H9 (cell line): Measurements from ENCODE around the gene USP6NL. TPM values are rescaled to one million over a fixed set of nuclear protein-coding genes. Genes with fewer than 3 reads are reported as not detected.

Source experiments
- DNase-seq: peaks from one replicate; pipeline ENCODE4 v3.0.0-alpha.2; 2017
- H2AFZ ChIP-seq: one replicate; pipeline ENCODE4 v1.6.1; 2013; ENCODE audit warnings: mild to moderate bottlenecking, low read length, control low read depth, moderate library complexity
- H2AK5ac ChIP-seq: 2 replicates; pipeline ENCODE4 v1.6.1; 2013; ENCODE audit warnings: low read length, control low read depth, mixed read lengths; ENCODE audit not compliant: insufficient read length
- H2BK120ac ChIP-seq: one replicate; pipeline ENCODE4 v1.6.1; 2013; ENCODE audit warnings: low read depth, mild to moderate bottlenecking, low read length, control low read depth, inconsistent platforms; ENCODE audit not compliant: poor library complexity, severe bottlenecking
- H2BK12ac ChIP-seq: 2 replicates; pipeline ENCODE4 v1.6.1; 2013; ENCODE audit warnings: low read length, control low read depth, mixed read lengths, low read depth; ENCODE audit not compliant: insufficient read length
- H2BK15ac ChIP-seq: 2 replicates; pipeline ENCODE4 v1.6.1; 2013; ENCODE audit warnings: low read depth, low read length, control low read depth
- H2BK20ac ChIP-seq: one replicate; pipeline ENCODE4 v1.6.1; 2013; ENCODE audit warnings: low read depth, mild to moderate bottlenecking, low read length, control low read depth, inconsistent platforms; ENCODE audit not compliant: poor library complexity, severe bottlenecking
- H2BK5ac ChIP-seq: 2 replicates; pipeline ENCODE4 v1.6.1; 2013; ENCODE audit warnings: low read length, control low read depth, mixed read lengths; ENCODE audit not compliant: insufficient read length
- H3K14ac ChIP-seq: 2 replicates; pipeline ENCODE4 v1.6.1; 2013; ENCODE audit warnings: low read length, control low read depth; ENCODE audit not compliant: insufficient read depth
- H3K18ac ChIP-seq: 2 replicates; pipeline ENCODE4 v1.6.1; 2013; ENCODE audit warnings: low read depth, mild to moderate bottlenecking, mixed read lengths, low read length, control low read depth; ENCODE audit not compliant: insufficient read length
- H3K23ac ChIP-seq: 2 replicates; pipeline ENCODE4 v1.6.1; 2013; ENCODE audit warnings: low read length, control low read depth, mixed read lengths, low read depth; ENCODE audit not compliant: insufficient read length
- H3K23me2 ChIP-seq: 2 replicates; pipeline ENCODE4 v1.6.1; 2013; ENCODE audit warnings: low read depth, mild to moderate bottlenecking, mixed read lengths, low read length, control low read depth; ENCODE audit not compliant: insufficient read length, poor library complexity, severe bottlenecking
- H3K27ac ChIP-seq: 2 replicates; pipeline ENCODE4 v1.5.1; 2013; ENCODE audit warnings: low read length, control low read depth, mixed read lengths, low read depth; ENCODE audit not compliant: insufficient read length
- H3K27me3 ChIP-seq: 2 replicates; pipeline ENCODE4 v1.6.1; 2013; ENCODE audit warnings: low read length, control low read depth, inconsistent platforms; ENCODE audit not compliant: insufficient read depth
- H3K4ac ChIP-seq: 2 replicates; pipeline ENCODE4 v1.6.1; 2013; ENCODE audit warnings: low read depth, mild to moderate bottlenecking, control low read depth, inconsistent platforms, low read length, moderate library complexity
- H3K4me1 ChIP-seq: 2 replicates; pipeline ENCODE4 v1.6.1; 2013; ENCODE audit warnings: low read length, control low read depth, inconsistent platforms; ENCODE audit not compliant: insufficient read depth
- H3K4me2 ChIP-seq: 2 replicates; pipeline ENCODE4 v1.6.1; 2013; ENCODE audit warnings: low read length, control low read depth, mixed read lengths; ENCODE audit not compliant: insufficient read length, insufficient read depth
- H3K56ac ChIP-seq: 2 replicates; pipeline ENCODE4 v1.6.1; 2013; ENCODE audit warnings: low read depth, mild to moderate bottlenecking, mixed read lengths, low read length, control low read depth; ENCODE audit not compliant: insufficient read length
- H3K79me1 ChIP-seq: 2 replicates; pipeline ENCODE4 v1.6.1; 2013; ENCODE audit warnings: low read depth, mild to moderate bottlenecking, moderate library complexity, low read length, control low read depth, inconsistent platforms; ENCODE audit not compliant: insufficient read depth, poor library complexity, severe bottlenecking
- H3K79me2 ChIP-seq: 2 replicates; pipeline ENCODE4 v1.6.1; 2013; ENCODE audit warnings: low read length, control low read depth, inconsistent platforms; ENCODE audit not compliant: insufficient read depth
- H3K9ac ChIP-seq: 2 replicates; pipeline ENCODE4 v1.6.1; 2013; ENCODE audit warnings: low read length, control low read depth, mixed read lengths; ENCODE audit not compliant: insufficient read length; ENCODE audit errors: extremely low read depth
- H3K9me3 ChIP-seq: one replicate; pipeline ENCODE4 v1.6.1; 2013; ENCODE audit warnings: low read depth, low read length, inconsistent platforms; ENCODE audit not compliant: control insufficient read depth
- H3T11ph ChIP-seq: one replicate; pipeline ENCODE4 v1.6.1; 2013; ENCODE audit warnings: mild to moderate bottlenecking, low read length, control low read depth, inconsistent platforms
- H4K20me1 ChIP-seq: one replicate; pipeline ENCODE4 v1.6.1; 2013; ENCODE audit not compliant: control insufficient read depth, insufficient read length, insufficient read depth
- H4K5ac ChIP-seq: 2 replicates; pipeline ENCODE4 v1.6.1; 2013; ENCODE audit warnings: low read depth, mild to moderate bottlenecking, mixed read lengths, low read length, control low read depth; ENCODE audit not compliant: insufficient read length
- H4K8ac ChIP-seq: replicated peaks from 2 replicates; pipeline ENCODE4 v1.6.1; 2013; ENCODE audit warnings: low read length, control low read depth, mixed read lengths, low read depth; ENCODE audit not compliant: insufficient read length
- H4K91ac ChIP-seq: 2 replicates; pipeline ENCODE4 v1.6.1; 2013; ENCODE audit warnings: low read depth, mild to moderate bottlenecking, moderate library complexity, mixed read lengths, low read length, control low read depth; ENCODE audit not compliant: insufficient read length
- H3K27ac Mint-ChIP-seq, 3 experiments: 2 replicates in 2 of 3; 3 replicates in 1 of 3; pipeline ENCODE4 v1.8.0; 2020 to 2021; ENCODE audit warnings: mixed read lengths in 3 of 3, mild to moderate bottlenecking in 1 of 3, moderate library complexity in 1 of 3
- H3K27me3 Mint-ChIP-seq: 2 replicates; pipeline ENCODE4 v1.8.0; 2021; ENCODE audit warnings: low read depth, mild to moderate bottlenecking, moderate library complexity, mixed read lengths
- H3K36me3 Mint-ChIP-seq, 3 experiments: 2 replicates in 2 of 3; 3 replicates in 1 of 3; pipeline ENCODE4 v1.8.0; 2020 to 2021; ENCODE audit warnings: low read depth in 3 of 3, mixed read lengths in 3 of 3; ENCODE audit not compliant: insufficient read depth in 1 of 3
- H3K4me1 Mint-ChIP-seq, 2 experiments: 2 replicates each; pipeline ENCODE4 v1.8.0; 2020; ENCODE audit warnings: mixed read lengths in 2 of 2
- H3K4me3 Mint-ChIP-seq, 2 experiments: 2 replicates in 1 of 2; 3 replicates in 1 of 2; pipeline ENCODE4 v1.8.0; 2020 to 2021; ENCODE audit warnings: mild to moderate bottlenecking in 2 of 2, mixed read lengths in 2 of 2, moderate library complexity in 1 of 2
- H3K9me3 Mint-ChIP-seq, 2 experiments: 2 replicates in 1 of 2; 3 replicates in 1 of 2; pipeline ENCODE4 v1.8.0; 2020; ENCODE audit warnings: mild to moderate bottlenecking in 2 of 2, mixed read lengths in 2 of 2, moderate library complexity in 1 of 2
- CTCF ChIP-seq: fragments of 200-600 bp; sonication (generic); conservative IDR thresholded peaks from 3 replicates; pipeline ENCODE4 v1.8.0; 2021; ENCODE audit warnings: antibody characterized with exemption, mild to moderate bottlenecking
- WGBS: extraction: QIAGEN DNeasy Blood & Tissue Kit; methylation state at CpG from one replicate; pipeline ENCODE4 v1.1.7; 2013; ENCODE audit warnings: missing lambda C conversion rate, low lambda C conversion rate, mixed read lengths; ENCODE audit not compliant: insufficient read length; ENCODE audit errors: extremely low coverage; 5-methylcytosine and 5-hydroxymethylcytosine counted together
- total RNA-seq: library from RNA; stranded (reverse); gene quantifications from 2 replicates; pipeline ENCODE4 v1.2.1, GENCODE V29; 2021

USP6NL gene
- total RNA-seq, 1 experiment from 2014 or later, result 28.3 TPM

DNA sequence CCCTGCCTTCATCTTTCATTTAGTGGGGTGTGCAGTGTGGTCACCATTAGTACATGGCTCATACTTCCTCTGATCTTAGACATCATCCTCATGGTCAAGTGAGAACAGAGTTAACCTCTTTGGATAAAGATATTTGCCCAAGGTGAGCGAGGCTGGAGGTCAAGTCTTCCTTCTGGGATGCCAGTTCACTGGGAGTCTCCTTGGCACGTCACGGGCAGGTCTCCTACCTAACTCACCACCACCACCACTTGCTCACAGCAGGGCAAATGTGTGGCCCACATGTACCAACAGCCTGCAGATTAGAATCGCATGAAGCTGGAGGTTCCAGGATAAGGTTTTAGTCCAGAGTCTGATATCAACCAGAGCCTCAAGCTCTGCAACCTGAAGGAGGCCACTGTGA lies 164.6 kb downstream of the USP6NL start:
- no peak overlapping the region for H3T11ph ChIP-seq
- WGBS, result no CpG with 5 or more reads among the region's 4 CpGs
- H4K20me1 ChIP-seq, result no peaks in the 10 kb centered on the region
- H3K9me3 ChIP-seq, result no peaks in the 10 kb centered on the region
- no peak overlapping the region for H4K91ac ChIP-seq
- no peak overlapping the region for H3K56ac ChIP-seq
- H3K9me3 Mint-ChIP-seq, result no peaks in the 10 kb centered on the region
- TF ChIP-seq CTCF, result no peak
- no peaks in the 10 kb centered on the region for H3K27me3 ChIP-seq
- no peak overlapping the region for H3K14ac ChIP-seq
- H3K4me2 ChIP-seq, result no peak overlapping the region
- peak overlapping the region in 1 of 3 experiments; percentile 40; a peak in 1 of 7 replicates for H3K27ac Mint-ChIP-seq
- H3K79me1 ChIP-seq, result no peaks in the 10 kb centered on the region
- no peak for DNase-seq
- H2BK5ac ChIP-seq, result no peak overlapping the region
- no peak overlapping the region for H2BK120ac ChIP-seq
- H3K79me2 ChIP-seq, result no peaks in the 10 kb centered on the region
- H4K5ac ChIP-seq, result no peak overlapping the region
- no peak overlapping the region for H3K4me3 Mint-ChIP-seq
- H3K4me1 ChIP-seq, result no peaks in the 10 kb centered on the region; the same call in 1 of the 2 replicates
- no peak overlapping the region for H3K23ac ChIP-seq
- no peak overlapping the region for H3K18ac ChIP-seq
- no peak overlapping the region for H3K27ac ChIP-seq
- no peak overlapping the region for H2AFZ ChIP-seq
- H3K4ac ChIP-seq, result no peak overlapping the region
- H3K4me1 Mint-ChIP-seq, result peaks cover 23 to 26% of the 10 kb centered on the region in 2 experiments
- no peak overlapping the region for H2BK20ac ChIP-seq
- peaks cover 5% of the 10 kb centered on the region for H3K27me3 Mint-ChIP-seq
- H4K8ac ChIP-seq, result no peak overlapping the region
- H3K9ac ChIP-seq, result no peak overlapping the region
- H2BK15ac ChIP-seq, result no peak overlapping the region
- no peak overlapping the region for H2AK5ac ChIP-seq
- peaks cover 0 to 1% (median 0%) of the 10 kb centered on the region in 3 experiments; a peak in 1 of 7 replicates for H3K36me3 Mint-ChIP-seq
- no peaks in the 10 kb centered on the region for H3K23me2 ChIP-seq
- H2BK12ac ChIP-seq, result no peak overlapping the region
